Keratinocyte (primary cell): ENCODE results near the gene FLNC. TPM values are rescaled to one million over a fixed set of nuclear protein-coding genes. Genes with fewer than 3 reads are reported as not detected.

ENCODE experiments used
- DNase-seq: peaks from one replicate; pipeline ENCODE4 v3.0.0-alpha.2; 2011; ENCODE audit warnings: low read depth, missing footprints, low spot score
- FAIRE-seq: peaks from 2 replicates; lab custom pipeline; 2011; peaks lifted over from hg19 to GRCh38; lab: Jason Lieb, UNC
- H2AFZ ChIP-seq: 2 replicates; pipeline ENCODE4 v1.6.0; 2012; ENCODE audit warnings: low read length, control low read depth, inconsistent platforms; ENCODE audit not compliant: control insufficient read depth
- H3K27ac ChIP-seq: 2 replicates; pipeline ENCODE4 v1.5.1; 2011; ENCODE audit warnings: low read length; ENCODE audit not compliant: control insufficient read depth, insufficient read depth
- H3K27me3 ChIP-seq: 3 replicates; pipeline ENCODE4 v1.6.0; 2011; ENCODE audit warnings: low read length; ENCODE audit not compliant: control insufficient read depth, insufficient read depth; ENCODE audit errors: extremely low read depth
- H3K36me3 ChIP-seq, 2 experiments: 2 replicates in 1 of 2; 3 replicates in 1 of 2; pipeline ENCODE4 v1.5.1; 2011; ENCODE audit warnings: low read length in 2 of 2, mild to moderate bottlenecking in 1 of 2; ENCODE audit not compliant: control insufficient read depth in 2 of 2, insufficient read depth in 2 of 2; ENCODE audit errors: extremely low read depth in 1 of 2
- H3K4me1 ChIP-seq: 3 replicates; pipeline ENCODE4 v1.5.1; 2011; ENCODE audit warnings: low read length; ENCODE audit not compliant: control insufficient read depth, insufficient read depth; ENCODE audit errors: extremely low read depth
- H3K4me2 ChIP-seq: 3 replicates; pipeline ENCODE4 v1.6.0; 2011; ENCODE audit warnings: low read depth, low read length; ENCODE audit not compliant: control insufficient read depth, insufficient read depth; ENCODE audit errors: extremely low read depth
- H3K4me3 ChIP-seq, 3 experiments: fragments of 200-600 bp in 1 of 3; sonication (generic) in 1 of 3; 2 replicates in 2 of 3; 3 replicates in 1 of 3; pipeline ENCODE4 v1.5.1; 2011 to 2016; ENCODE audit warnings: low read length in 3 of 3, mild to moderate bottlenecking in 3 of 3, control low read depth in 2 of 3, inconsistent platforms in 1 of 3, low read depth in 1 of 3, mixed read lengths in 1 of 3, mixed run types in 1 of 3, moderate library complexity in 1 of 3; ENCODE audit not compliant: control insufficient read depth in 2 of 3, insufficient read depth in 2 of 3; ENCODE audit errors: extremely low read depth in 1 of 3
- H3K79me2 ChIP-seq: 2 replicates; pipeline ENCODE4 v1.6.0; 2012; ENCODE audit warnings: low read length; ENCODE audit not compliant: control insufficient read depth, insufficient read depth
- H3K9ac ChIP-seq: 3 replicates; pipeline ENCODE4 v1.6.0; 2011; ENCODE audit warnings: low read length; ENCODE audit not compliant: control insufficient read depth, insufficient read depth; ENCODE audit errors: extremely low read depth
- H3K9me1 ChIP-seq: 3 replicates; pipeline ENCODE4 v1.6.0; 2011; ENCODE audit warnings: low read length; ENCODE audit not compliant: control insufficient read depth, insufficient read depth; ENCODE audit errors: extremely low read depth
- H3K9me3 ChIP-seq: 2 replicates; pipeline ENCODE4 v1.5.1; 2012; ENCODE audit warnings: low read depth, low read length; ENCODE audit not compliant: control insufficient read depth
- H4K20me1 ChIP-seq: 3 replicates; pipeline ENCODE4 v1.6.0; 2011; ENCODE audit warnings: low read length; ENCODE audit not compliant: control insufficient read depth, insufficient read depth; ENCODE audit errors: extremely low read depth
- CTCF ChIP-seq, 3 experiments: IDR thresholded peaks in 1 of 3; conservative IDR thresholded peaks in 1 of 3; optimal IDR thresholded peaks in 1 of 3; 2 replicates in 2 of 3; 3 replicates in 1 of 3; pipeline versions ENCODE3 to v1.5.1; 2011; ENCODE audit warnings: low read length in 3 of 3, mild to moderate bottlenecking in 3 of 3, moderate library complexity in 2 of 3, control low read depth in 1 of 3, inconsistent platforms in 1 of 3; ENCODE audit not compliant: insufficient read depth in 2 of 3; ENCODE audit errors: extremely low read depth in 1 of 3
- EZH2 ChIP-seq: IDR thresholded peaks from one replicate; pipeline ENCODE4 v1.6.1; 2012; ENCODE audit warnings: inconsistent platforms, mild to moderate bottlenecking, low read length, moderate library complexity
- dilution Hi-C: fragments of 300-500 bp; cut with MboI; formaldehyde crosslinking; loops from one replicate; pipeline ENCODE4 v1.7.0; 2020; ENCODE audit warnings: low sequenced_read_pairs; ENCODE audit not compliant: extremely low pct_ligation_motif_present
- polyA plus RNA-seq, 5 experiments: library from polyadenylated mRNA; depleted of rRNA in 3 of 5; stranded (reverse) in 3 of 5; stranded (forward) in 1 of 5; unstranded in 1 of 5; fragments of >200 nt; gene quantifications; 1 replicate in 1 of 5; 2 replicates in 3 of 5; 3 replicates in 1 of 5; pipeline versions ENCODE4 v1.2.1 to v1.2.3, GENCODE V29; 2011 to 2012; ENCODE audit warnings: missing spikeins in 2 of 5, low read depth in 1 of 5, low replicate concordance in 1 of 5

The FLNC gene
- polyA plus RNA-seq, 1 donor (not counting 4 experiments of a cell fraction or from before 2014, with no cell fraction given) = 0.03 TPM

GRCh38 chr7:128810997-128811396 lies 19.2 kb upstream of the FLNC start:
- H3K9ac ChIP-seq = no peak overlapping the region

GRCh38 chr7:128811631-128812430 lies 18.4 kb upstream of the FLNC start:
- Histone ChIP-seq H4K20me1 (no peaks in the 10 kb centered on the region), H3K4me2 (no peak overlapping the region), H3K36me3 (no peaks in the 10 kb centered on the region), H3K79me2 (no peaks in the 10 kb centered on the region), H3K27ac (no peak overlapping the region), H3K9me3 (no peaks in the 10 kb centered on the region), H3K4me3 (no peak overlapping the region), H3K27me3 (peaks cover 3% of the 10 kb centered on the region), H3K4me1 (no peaks in the 10 kb centered on the region), H2AFZ (no peak overlapping the region), H3K9ac (no peak overlapping the region), H3K9me1 (no peaks in the 10 kb centered on the region)
- TF ChIP-seq EZH2 (no peak), CTCF (optimal IDR thresholded peaks at IDR 0.05 in 1 of 3, IDR thresholded peaks at IDR 0.05 in 1 of 3, conservative IDR thresholded peaks at IDR 0.05 in 1 of 3; ENCODE audit: extremely low read depth in 1 of 3, insufficient read depth in 2 of 3, low read length in 3 of 3) (no peak)
- FAIRE-seq = no peak
- dilution Hi-C loops = no loop called here
- no peak for DNase-seq

More at GRCh38 chr7:128810997-128811396, 19.2 kb upstream of the FLNC start:
- Histone ChIP-seq H3K79me2 (no peaks in the 10 kb centered on the region), H3K27ac (no peak overlapping the region), H3K4me2 (no peak overlapping the region), H3K36me3 (no peaks in the 10 kb centered on the region), H4K20me1 (no peaks in the 10 kb centered on the region), H3K9me1 (no peaks in the 10 kb centered on the region), H3K9me3 (no peaks in the 10 kb centered on the region), H3K27me3 (peaks cover 3% of the 10 kb centered on the region), H3K4me3 (no peak overlapping the region), H3K4me1 (no peaks in the 10 kb centered on the region), H2AFZ (no peak overlapping the region)
- dilution Hi-C loops = no loop called here
- no peak for FAIRE-seq
- no peak for DNase-seq
- no peak for TF ChIP-seq CTCF (optimal IDR thresholded peaks at IDR 0.05 in 1 of 3, IDR thresholded peaks at IDR 0.05 in 1 of 3, conservative IDR thresholded peaks at IDR 0.05 in 1 of 3; ENCODE audit: extremely low read depth in 1 of 3, insufficient read depth in 2 of 3, low read length in 3 of 3)
- TF ChIP-seq EZH2 = no peak
